ENCODE data around the gene ASIC4.

Gene ASIC4

DNA sequence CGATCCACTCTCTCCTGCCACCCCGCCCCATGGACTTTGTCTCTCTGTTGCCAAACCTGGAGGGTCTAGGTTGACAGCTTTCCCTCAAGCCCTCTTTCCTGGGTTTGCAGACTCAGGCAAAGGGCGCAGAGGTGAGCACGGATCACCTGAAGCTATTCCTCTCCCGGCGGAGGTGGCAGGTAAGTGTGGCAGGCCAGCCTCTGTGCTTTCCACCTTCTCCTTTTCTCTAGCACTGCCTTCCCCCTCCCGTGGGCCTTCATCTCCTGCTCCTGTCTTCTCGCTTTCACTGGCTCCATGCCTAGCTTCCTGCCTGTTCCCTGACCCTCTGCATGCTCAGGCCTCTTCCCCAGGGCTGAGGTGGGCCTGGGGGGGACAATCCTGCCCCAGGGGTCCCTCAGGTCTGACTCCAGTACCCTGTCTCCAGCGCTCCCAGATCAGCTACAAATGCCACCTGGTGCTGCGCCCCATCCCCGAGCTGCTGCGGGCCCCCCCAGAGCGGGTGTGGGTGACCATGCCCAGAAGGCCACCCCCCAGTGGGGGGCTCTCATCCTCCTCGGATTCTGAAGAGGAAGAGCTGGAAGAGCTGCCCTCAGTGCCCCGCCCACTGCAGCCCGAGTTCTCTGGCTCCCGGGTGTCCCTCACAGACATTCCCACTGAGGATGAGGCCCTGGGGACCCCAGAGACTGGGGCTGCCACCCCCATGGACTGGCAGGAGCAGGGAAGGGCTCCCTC lies 31.4 kb upstream of the ASIC4 start:
- DNase-seq, result no peak

DNA sequence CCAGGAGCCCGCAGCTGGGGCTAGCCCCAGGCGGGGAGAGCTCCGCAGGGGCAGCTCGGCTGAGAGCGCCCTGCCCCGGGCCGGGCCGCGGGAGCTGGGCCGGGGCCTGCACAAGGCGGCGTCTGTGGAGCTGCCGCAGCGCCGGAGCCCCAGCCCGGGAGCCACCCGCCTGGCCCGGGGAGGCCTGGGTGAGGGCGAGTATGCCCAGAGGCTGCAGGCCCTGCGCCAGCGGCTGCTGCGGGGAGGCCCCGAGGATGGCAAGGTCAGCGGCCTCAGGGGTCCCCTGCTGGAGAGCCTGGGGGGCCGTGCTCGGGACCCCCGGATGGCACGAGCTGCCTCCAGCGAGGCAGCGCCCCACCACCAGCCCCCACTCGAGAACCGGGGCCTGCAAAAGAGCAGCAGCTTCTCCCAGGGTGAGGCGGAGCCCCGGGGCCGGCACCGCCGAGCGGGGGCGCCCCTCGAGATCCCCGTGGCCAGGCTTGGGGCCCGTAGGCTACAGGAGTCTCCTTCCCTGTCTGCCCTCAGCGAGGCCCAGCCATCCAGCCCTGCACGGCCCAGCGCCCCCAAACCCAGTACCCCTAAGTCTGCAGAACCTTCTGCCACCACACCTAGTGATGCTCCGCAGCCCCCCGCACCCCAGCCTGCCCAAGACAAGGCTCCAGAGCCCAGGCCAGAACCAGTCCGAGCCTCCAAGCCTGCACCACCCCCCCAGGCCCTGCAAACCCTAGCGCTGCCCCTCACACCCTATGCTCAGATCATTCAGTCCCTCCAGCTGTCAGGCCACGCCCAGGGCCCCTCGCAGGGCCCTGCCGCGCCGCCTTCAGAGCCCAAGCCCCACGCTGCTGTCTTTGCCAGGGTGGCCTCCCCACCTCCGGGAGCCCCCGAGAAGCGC lies 30.6 kb upstream of the ASIC4 start:
- DNase-seq, result no peak

DNA sequence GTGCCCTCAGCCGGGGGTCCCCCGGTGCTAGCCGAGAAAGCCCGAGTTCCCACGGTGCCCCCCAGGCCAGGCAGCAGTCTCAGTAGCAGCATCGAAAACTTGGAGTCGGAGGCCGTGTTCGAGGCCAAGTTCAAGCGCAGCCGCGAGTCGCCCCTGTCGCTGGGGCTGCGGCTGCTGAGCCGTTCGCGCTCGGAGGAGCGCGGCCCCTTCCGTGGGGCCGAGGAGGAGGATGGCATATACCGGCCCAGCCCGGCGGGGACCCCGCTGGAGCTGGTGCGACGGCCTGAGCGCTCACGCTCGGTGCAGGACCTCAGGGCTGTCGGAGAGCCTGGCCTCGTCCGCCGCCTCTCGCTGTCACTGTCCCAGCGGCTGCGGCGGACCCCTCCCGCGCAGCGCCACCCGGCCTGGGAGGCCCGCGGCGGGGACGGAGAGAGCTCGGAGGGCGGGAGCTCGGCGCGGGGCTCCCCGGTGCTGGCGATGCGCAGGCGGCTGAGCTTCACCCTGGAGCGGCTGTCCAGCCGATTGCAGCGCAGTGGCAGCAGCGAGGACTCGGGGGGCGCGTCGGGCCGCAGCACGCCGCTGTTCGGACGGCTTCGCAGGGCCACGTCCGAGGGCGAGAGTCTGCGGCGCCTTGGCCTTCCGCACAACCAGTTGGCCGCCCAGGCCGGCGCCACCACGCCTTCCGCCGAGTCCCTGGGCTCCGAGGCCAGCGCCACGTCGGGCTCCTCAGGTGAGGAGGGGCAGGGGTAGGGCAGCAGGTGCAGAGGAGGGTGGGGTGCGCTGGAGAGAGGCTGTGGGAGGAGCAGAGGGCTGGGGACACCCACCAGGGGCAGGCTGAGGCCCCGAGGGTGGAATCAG lies 29.7 kb upstream of the ASIC4 start:
- DNase-seq, result no peak

DNA sequence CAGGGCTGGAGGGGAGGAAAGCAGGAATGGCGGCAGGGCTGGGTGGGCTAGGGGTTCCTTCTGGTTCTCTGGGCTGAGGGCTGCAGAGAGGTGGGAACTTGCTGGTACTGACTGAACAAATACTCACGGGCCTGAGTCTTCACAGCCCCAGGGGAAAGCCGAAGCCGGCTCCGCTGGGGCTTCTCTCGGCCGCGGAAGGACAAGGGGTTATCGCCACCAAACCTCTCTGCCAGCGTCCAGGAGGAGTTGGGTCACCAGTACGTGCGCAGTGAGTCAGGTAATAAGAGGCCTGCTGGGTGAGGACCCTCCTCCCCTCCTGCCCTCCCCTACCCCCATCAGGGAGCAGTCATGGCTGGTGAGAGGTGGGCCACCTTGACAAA lies 29.1 kb upstream of the ASIC4 start:
- DNase-seq, result no peak

DNA sequence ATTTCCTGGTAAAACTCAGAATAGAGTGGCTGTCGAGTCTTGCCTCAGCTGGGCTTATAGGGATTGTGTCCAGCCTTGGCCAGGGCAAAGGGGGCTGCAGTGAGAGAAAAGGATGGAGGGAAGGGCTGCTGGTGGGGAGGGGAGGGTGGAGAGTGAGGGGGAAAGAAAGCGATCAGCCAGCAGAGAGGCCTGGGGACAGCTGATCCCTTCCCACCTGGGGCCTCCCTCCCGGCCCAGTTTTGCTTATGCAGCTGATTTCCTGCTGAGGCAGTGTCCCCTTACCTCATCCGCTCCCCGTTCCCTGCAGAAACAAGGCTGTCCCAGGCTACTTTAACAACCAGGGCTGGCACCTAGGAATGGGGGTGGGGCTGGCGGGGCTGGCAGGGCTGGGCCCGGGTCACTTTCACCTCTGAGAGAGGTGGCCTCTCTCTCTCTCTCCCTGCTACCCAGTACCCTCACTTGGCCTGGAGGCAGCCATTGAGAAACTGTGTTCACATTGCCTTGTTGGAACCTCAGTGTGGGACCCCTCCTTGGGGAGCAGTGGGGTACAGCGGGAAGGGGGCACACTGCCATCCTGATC lies 27.8 kb upstream of the ASIC4 start:
- no peak for DNase-seq

DNA sequence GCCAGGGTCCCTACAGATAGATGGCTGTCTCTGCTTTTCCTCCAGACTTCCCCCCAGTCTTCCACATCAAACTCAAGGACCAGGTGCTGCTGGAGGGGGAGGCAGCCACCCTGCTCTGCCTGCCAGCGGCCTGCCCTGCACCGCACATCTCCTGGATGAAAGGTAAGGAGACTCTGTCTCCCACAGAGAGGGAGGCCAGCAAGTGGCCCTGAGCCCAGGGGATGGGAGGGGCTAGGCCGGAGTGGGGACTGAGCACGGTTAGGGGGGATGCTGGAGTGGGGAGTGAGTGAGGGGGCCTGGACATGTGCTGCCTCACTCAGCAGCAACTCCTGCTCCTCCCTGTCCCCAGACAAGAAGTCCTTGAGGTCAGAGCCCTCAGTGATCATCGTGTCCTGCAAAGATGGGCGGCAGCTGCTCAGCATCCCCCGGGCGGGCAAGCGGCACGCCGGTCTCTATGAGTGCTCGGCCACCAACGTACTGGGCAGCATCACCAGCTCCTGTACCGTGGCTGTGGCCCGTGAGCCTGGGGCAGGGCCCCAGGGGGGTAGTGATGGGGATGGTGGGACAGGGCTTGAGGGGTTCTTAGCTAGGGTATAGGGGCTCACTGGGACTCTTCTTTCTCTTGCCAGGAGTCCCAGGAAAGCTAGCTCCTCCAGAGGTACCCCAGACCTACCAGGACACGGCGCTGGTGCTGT lies 26.0 kb upstream of the ASIC4 start:
- no peak for DNase-seq

DNA sequence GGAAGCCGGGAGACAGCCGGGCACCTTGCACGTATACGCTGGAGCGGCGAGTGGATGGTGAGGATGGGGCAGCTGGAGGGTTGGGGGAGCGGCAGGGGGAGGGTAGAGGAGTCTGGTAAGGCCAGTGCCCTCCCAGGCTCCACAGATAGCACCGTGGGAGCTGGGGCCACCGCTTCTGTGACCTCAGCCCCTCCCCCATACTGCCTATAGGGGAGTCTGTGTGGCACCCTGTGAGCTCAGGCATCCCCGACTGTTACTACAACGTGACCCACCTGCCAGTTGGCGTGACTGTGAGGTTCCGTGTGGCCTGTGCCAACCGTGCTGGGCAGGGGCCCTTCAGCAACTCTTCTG lies 25.5 kb upstream of the ASIC4 start:
- no peak for DNase-seq

DNA sequence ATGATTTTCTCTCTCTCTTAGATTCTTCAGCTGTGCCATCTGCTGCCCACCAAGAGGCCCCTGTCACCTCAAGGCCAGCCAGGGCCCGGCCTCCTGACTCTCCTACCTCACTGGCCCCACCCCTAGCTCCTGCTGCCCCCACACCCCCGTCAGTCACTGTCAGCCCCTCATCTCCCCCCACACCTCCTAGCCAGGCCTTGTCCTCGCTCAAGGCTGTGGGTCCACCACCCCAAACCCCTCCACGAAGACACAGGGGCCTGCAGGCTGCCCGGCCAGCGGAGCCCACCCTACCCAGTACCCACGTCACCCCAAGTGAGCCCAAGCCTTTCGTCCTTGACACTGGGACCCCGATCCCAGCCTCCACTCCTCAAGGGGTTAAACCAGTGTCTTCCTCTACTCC lies 25.0 kb upstream of the ASIC4 start:
- no peak for DNase-seq

DNA sequence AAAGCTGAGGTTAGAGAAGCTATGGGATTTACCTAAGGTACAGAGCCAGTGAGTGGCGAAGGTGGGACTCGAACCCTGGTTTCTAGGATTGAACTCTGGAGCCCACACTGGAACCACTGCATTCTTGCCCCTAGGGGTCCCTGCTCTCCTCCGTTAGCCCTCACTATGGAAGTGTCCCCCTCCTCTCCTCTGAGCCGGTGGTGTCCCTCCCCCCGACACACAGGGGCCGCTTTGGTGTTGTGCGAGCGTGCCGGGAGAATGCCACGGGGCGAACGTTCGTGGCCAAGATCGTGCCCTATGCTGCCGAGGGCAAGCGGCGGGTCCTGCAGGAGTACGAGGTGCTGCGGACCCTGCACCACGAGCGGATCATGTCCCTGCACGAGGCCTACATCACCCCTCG lies 24.1 kb upstream of the ASIC4 start:
- DNase-seq, result no peak

DNA sequence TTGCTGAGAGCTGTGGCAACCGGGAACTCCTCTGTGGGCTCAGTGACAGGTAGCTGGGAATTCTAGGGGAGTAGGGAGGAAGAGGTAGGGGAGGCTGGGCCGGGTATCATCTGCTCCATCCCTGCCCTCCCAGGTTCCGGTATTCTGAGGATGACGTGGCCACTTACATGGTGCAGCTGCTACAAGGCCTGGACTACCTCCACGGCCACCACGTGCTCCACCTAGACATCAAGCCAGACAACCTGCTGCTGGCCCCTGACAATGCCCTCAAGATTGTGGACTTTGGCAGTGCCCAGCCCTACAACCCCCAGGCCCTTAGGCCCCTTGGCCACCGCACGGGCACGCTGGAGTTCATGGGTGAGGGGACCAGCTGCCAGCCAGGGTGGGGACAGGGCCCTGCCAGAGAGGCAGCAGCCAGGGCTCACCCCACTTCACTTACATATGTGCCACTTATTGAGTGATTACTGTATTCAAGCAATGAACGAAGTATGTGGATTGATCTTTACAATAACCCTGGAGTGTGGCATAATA lies 23.6 kb upstream of the ASIC4 start:
- DNase-seq, result no peak

DNA sequence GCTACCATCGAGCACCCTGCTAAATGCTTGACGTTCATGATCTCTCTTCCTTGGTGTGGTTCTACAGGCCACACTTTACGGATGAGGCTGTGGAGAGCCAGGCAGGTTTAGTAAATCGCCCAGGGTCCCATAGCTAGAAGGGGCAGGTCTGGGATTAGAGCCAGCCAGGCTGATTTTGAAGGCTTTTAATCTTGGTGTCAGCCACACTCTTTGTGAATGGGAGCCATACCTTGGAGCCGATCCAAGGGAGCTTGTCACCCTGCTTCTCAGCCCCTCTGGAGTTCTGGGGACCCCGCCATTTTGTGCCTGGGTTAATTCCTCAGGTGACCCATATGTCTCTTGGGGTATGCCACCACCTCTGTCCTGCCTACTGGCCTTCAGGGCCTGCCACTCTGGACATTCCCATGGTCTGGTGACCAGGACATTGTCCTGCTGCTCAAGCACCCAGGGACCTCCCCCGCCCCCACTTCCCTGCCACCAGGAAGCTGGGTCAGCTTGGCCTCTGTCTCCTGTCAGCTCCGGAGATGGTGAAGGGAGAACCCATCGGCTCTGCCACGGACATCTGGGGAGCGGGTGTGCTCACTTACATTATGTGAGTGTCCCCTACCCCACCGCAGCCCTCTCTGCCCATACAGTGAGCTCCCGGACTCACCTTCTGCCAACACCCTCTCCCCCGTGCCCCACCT lies 22.9 kb upstream of the ASIC4 start:
- DNase-seq, result no peak

DNA sequence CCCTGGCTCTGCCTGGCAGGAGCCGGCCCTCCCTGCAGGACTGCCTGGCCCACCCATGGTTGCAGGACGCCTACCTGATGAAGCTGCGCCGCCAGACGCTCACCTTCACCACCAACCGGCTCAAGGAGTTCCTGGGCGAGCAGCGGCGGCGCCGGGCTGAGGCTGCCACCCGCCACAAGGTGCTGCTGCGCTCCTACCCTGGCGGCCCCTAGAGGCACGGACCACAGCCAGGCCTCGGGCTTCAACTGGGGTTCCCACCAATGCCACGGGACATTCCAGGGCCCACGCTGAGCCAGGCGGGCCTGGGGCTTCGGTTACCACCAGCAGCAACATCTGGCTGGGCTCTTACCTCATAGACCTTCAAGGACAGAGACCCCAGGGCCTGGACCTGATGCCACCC lies 21.7 kb upstream of the ASIC4 start:
- no peak for DNase-seq

DNA sequence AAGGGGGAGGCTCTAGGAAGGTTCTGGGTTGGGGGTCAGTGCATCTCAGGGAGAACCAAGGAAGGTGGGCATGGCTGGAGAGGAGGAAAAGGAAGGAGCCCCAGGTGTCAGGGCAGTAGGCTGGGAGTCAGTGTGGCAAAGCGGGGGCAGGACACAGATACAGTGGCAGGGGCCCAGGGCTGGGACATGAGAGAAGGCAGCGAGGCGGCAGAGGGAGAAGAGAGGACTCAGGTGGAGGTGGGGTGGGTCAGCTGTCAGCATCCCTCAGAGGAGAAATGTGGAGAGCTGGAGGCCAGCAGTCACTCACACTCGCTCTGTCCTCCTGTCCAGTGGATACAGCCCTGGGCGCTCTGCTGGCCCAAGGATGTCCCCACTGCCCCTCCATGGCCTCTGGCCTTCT lies 21.2 kb upstream of the ASIC4 start:
- no peak for DNase-seq

DNA sequence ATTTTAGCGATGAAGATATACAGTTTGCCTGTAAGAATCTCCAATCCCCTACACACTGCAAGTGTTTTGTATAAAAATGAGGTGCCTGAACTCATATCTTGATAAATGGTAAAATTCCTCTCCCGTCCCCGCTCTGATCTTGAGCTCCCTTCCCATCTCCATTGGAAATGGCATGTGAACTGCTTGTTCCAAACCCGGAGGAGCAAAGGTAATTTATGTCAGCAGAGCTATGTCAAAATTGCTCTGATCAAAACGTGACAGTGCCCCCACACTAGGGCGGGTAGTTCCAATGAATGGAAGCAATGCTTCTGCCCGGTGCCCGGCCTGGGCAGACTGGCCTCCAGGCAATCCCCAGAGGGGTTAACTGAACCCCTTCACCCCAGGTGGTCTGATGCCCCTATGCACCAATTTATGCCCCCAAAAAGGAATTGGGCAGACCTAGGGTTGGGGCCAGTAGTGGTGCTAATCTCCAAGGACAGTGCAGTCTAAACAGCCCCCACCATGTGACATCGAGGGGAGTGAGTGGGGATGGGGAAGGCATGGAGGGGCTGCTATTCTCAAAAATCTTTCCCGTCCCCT lies 19.2 kb upstream of the ASIC4 start:
- DNase-seq, result no peak

DNA sequence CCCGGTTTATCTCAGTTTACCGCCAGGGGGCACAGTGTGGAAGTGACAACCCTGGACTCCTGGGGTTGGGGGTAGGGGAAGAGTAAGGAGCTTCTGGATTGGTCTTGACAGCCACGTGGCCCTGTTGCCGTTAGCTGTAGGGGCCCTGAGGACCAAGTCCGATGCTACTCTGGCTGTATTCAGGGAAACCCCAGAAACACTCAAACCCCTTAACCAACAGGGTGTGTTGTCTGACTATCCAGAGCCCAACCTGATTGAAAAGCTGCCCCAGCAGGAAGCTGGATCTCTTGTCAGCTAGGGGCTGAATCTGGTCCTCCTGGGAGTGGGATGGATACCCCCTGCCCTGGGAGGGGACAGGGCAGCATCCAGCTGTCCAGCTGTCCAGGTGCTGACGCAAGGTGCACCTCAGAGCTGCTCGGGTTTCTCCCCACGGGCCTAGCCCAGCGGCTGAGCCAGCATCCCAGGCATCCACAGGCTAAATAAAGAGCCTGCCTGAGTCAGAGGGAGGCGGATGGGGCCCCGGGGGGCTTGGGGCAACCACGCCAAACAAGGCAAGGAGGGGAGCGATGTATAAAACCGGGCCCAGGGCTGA lies 18.7 kb upstream of the ASIC4 start:
- peak; percentile 50 for DNase-seq

DNA sequence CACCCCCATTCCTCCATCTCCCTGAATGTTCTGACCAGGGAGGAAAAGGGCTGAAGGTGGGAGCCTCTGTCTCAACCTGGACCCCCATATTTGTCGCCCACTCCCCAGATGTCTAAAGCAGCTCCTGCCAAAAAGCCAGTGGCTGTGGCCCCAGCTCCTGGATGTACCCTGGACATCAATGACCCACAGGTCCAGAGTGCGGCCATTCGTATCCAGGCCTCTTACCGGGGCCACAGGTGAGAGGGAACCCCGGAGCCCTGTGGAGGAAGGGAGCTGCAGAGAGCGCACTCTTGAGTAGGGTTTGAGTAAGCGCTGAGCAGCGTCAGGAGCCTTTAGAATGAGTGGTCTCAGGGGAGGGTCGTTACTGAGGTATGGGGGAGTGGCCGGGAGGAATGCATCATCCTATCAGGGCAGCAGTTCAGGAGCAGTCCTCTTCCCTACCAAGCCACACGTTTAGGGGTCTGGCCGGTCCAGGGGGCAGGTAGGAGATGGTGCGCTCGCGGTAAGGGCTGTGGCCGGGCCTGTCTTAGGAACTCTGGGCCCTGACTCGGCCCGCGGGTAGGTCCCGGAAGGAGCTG lies 17.9 kb upstream of the ASIC4 start:
- DNase-seq, result no peak

DNA sequence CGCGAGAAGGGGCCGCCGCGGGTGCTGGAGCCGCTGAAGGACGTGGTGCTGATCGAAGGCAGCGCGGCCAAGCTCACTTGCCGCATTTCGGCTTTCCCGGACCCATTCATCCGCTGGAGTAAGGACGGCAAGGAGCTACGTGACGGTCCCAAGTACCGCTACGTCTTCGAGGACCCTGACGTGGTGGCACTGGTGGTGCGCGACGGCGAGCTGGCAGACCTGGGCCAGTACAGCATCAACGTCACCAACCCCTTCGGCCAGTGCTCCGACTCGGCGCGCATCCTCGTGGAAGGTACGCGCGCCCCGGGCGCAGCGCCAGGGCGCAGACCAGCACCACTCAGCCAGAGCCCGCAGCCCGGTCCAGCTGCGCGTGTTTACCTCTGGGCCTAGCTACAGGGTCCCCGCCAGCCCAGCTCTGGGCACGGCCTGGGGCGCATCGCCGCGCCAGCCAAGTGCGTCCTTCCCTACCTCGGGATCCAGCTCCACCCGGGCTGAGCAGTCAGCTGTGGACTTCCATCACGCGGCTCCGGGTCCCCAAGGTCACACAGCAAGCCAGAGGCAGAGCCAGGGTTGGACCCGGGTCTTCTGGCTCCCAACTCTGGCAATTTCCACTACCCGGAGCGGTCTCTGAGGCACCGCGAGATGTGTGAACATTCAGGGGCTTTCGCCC lies 17.3 kb upstream of the ASIC4 start:
- no peak for DNase-seq

DNA sequence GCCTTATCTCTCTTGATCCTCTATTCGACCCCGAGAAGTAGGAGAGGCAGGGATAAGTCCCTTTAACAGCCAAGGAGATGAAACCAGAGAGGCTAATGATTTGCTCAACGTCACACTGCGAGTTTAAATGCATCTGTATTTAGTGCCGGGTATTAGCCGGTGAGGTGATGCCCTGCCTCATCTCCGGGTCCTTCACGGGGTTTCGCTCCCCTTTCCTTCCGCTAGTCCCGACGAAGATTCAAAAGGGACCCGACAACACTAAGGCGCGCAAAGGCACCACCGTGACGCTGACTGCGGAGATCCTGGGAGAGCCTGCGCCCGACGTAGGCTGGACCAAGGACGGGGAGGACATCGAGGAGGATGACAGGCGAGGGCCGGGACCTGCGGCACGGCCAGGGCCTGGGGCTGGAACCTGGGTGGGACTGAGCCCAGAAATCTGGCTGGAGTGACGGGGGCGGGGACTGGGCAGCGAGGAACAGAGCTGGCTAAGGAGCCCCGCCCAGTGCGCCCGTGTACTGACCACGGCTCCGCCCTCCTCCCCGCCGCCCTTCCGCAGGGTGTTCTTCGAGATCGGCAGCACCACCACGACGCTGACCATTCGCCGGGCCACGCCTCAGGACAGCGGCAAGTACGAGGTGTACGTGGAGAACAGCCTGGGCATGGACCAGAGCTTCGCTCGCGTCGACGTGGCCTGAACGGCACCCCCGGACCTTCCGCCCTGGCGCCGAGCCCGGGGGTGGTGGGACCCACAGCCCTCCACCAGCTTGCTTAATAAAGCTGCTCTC lies 16.6 kb upstream of the ASIC4 start:
- DNase-seq, result peak; percentile 89

Data from HCEC 1CT (cell line).